OCI-LY7 (cell line): ENCODE measurements around the gene SNRNP25.

Source experiments
- CTCF ChIP-seq: fragments of 200-600 bp; sonication (generic); conservative IDR thresholded peaks from 2 replicates; pipeline ENCODE4 v1.5.1; 2014; ENCODE audit warnings: mild to moderate bottlenecking, antibody characterized with exemption, low read length, moderate library complexity, mixed read lengths
- EZH2phosphoT487 ChIP-seq: fragments of 200-600 bp; sonication (generic); IDR thresholded peaks from 2 replicates; pipeline ENCODE4 v1.6.1; 2018; ENCODE audit warnings: low read depth, borderline replicate concordance, mild to moderate bottlenecking, mixed run types, antibody characterized with exemption, low read length, moderate library complexity, mixed read lengths

- TF ChIP-seq CTCF (no peak), EZH2phosphoT487 (no peak)
Observed at GRCh38 chr16:67183-67791, 13.7 kb downstream of the SNRNP25 start.
